HL-60 (cell line): ENCODE data around the gene NT5C2.

Experiments
- DNase-seq, 2 experiments: peaks; one replicate each; pipeline ENCODE4 v3.0.0-alpha.2; 2010 to 2020; ENCODE audit warnings: low read depth in 1 of 2, low spot score in 1 of 2
- H3K27ac ChIP-seq: fragments of 250-450 bp; sonication (Bioruptor Pico); replicated peaks from 2 replicates; pipeline ENCODE4 v1.5.1; 2020; ENCODE audit warnings: mild to moderate bottlenecking, moderate library complexity
- H3K27me3 ChIP-seq: fragments of 250-450 bp; sonication (Bioruptor Pico); 2 replicates; pipeline ENCODE4 v1.5.1; 2021; ENCODE audit warnings: mild to moderate bottlenecking, moderate library complexity; ENCODE audit not compliant: insufficient read depth, poor library complexity, severe bottlenecking
- H3K4me3 ChIP-seq: replicated peaks from 2 replicates; pipeline ENCODE4 v1.5.1; 2011; ENCODE audit warnings: mild to moderate bottlenecking, control low read depth, low read length; ENCODE audit not compliant: insufficient read depth
- GABPA ChIP-seq: IDR thresholded peaks from 2 replicates; pipeline ENCODE4 v1.6.1; 2012; ENCODE audit warnings: low read depth
- POLR2AphosphoS5 ChIP-seq: IDR thresholded peaks from 2 replicates; pipeline ENCODE4 v1.6.1; 2012; ENCODE audit warnings: low read depth
- SPI1 ChIP-seq: IDR thresholded peaks from 2 replicates; pipeline ENCODE4 v1.6.1; 2012; ENCODE audit warnings: low read depth, mild to moderate bottlenecking, borderline replicate concordance
- TF ChIP-seq, protein P1 (sequence below): IDR thresholded peaks from 2 replicates; pipeline ENCODE4 v1.6.1; 2012; ENCODE audit warnings: low read depth; ENCODE audit not compliant: insufficient replicate concordance
- TF ChIP-seq, protein P2 (sequence below): IDR thresholded peaks from one replicate; pipeline ENCODE4 v1.5.1; 2011; ENCODE audit warnings: low read length, control low read depth, inconsistent platforms; ENCODE audit not compliant: insufficient read depth

The NT5C2 gene

DNA sequence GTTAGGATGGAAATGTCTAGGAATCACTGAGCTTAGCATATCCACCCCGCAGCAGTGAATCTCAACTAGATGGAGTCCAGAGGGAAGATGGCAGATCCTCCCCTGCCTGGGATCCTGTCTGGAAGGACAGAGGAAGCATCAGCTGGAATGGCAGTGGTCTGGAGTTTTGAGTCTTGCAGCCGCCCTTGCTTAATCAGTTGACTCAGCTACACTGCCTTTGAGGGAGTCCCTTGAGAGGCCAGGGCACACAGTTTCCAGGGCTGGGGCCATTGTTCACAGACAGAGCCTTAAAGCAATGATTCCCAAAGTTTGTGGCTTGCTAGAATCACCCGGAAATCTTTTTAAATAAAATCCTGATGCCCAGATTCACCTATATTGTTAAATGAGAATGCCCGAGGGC, 128.1 kb downstream of the NT5C2 start:
- TF ChIP-seq, protein P1, sequence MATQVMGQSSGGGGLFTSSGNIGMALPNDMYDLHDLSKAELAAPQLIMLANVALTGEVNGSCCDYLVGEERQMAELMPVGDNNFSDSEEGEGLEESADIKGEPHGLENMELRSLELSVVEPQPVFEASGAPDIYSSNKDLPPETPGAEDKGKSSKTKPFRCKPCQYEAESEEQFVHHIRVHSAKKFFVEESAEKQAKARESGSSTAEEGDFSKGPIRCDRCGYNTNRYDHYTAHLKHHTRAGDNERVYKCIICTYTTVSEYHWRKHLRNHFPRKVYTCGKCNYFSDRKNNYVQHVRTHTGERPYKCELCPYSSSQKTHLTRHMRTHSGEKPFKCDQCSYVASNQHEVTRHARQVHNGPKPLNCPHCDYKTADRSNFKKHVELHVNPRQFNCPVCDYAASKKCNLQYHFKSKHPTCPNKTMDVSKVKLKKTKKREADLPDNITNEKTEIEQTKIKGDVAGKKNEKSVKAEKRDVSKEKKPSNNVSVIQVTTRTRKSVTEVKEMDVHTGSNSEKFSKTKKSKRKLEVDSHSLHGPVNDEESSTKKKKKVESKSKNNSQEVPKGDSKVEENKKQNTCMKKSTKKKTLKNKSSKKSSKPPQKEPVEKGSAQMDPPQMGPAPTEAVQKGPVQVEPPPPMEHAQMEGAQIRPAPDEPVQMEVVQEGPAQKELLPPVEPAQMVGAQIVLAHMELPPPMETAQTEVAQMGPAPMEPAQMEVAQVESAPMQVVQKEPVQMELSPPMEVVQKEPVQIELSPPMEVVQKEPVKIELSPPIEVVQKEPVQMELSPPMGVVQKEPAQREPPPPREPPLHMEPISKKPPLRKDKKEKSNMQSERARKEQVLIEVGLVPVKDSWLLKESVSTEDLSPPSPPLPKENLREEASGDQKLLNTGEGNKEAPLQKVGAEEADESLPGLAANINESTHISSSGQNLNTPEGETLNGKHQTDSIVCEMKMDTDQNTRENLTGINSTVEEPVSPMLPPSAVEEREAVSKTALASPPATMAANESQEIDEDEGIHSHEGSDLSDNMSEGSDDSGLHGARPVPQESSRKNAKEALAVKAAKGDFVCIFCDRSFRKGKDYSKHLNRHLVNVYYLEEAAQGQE, result no peak
- no peak for TF ChIP-seq SPI1
- no peak for TF ChIP-seq GABPA
- TF ChIP-seq, protein P2, sequence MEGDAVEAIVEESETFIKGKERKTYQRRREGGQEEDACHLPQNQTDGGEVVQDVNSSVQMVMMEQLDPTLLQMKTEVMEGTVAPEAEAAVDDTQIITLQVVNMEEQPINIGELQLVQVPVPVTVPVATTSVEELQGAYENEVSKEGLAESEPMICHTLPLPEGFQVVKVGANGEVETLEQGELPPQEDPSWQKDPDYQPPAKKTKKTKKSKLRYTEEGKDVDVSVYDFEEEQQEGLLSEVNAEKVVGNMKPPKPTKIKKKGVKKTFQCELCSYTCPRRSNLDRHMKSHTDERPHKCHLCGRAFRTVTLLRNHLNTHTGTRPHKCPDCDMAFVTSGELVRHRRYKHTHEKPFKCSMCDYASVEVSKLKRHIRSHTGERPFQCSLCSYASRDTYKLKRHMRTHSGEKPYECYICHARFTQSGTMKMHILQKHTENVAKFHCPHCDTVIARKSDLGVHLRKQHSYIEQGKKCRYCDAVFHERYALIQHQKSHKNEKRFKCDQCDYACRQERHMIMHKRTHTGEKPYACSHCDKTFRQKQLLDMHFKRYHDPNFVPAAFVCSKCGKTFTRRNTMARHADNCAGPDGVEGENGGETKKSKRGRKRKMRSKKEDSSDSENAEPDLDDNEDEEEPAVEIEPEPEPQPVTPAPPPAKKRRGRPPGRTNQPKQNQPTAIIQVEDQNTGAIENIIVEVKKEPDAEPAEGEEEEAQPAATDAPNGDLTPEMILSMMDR, result no peak
- no peak for TF ChIP-seq POLR2AphosphoS5
- no peak for DNase-seq

DNA sequence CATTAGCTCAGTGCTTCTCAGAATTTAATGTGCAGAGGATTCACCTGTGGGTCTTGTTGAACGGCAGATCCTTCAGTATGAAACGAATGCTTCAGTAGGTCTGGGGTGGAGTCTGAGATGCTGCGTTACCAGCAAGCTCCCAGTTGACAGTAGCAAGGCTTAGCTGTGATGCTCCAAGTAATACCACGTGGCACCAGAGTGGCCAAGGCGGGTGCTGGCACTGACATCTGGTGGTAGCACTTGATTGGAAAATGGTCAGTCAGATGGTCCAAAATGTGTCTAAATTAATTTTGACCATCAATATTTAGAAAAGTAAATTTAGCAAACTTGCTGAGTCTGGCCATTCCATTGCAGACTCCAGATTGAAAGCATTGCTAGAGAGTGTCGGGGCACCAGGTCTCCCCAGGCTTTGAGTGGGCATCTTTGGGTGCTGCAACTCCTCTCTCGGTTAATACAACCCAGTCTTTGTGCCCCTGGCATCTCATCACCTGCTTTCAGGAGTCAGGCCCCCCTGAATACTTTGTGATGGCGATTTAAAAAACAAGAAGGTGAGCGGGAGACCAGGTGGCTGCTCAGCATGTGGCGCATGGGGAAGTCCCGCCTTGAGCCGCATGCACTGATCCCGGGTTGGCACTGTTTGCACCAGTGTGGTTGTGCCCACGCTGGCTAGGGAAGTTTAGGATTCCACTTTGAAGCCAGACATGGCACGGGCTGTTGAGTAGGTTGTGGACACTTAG, 130.1 kb downstream of the NT5C2 start:
- H3K4me3 ChIP-seq, result no peak overlapping the region
- no peak for DNase-seq
- no peak overlapping the region for H3K27ac ChIP-seq
- H3K27me3 ChIP-seq, result no peaks in the 10 kb centered on the region
- TF ChIP-seq GABPA, result no peak
- no peak for TF ChIP-seq SPI1
- TF ChIP-seq, protein P2, result no peak
- TF ChIP-seq, protein P1, result no peak
- TF ChIP-seq POLR2AphosphoS5, result no peak

More for the DNA sequence above, 128.1 kb downstream of the NT5C2 start:
- H3K4me3 ChIP-seq, result no peak overlapping the region
- no peak overlapping the region for H3K27ac ChIP-seq
- no peaks in the 10 kb centered on the region for H3K27me3 ChIP-seq

DNA sequence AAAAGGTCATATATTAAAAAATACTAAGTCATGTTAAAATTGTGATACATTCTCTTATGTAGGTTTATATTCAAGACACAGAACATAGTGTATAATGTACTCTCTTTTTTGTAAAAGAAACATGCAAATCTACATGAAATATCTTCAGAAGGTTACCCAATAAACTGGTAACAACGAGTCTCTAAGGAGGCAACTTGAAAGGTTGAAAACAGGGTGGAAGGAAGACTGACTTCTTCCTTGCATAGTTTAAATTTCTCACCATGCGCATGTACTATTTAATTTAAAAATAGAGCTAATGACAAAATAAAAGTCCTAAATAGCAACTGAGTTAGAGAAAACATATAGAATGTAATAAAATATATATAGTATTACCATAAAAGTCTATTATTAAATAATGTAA, 132.5 kb downstream of the NT5C2 start:
- no peak for DNase-seq
- H3K27ac ChIP-seq, result no peak overlapping the region
- no peak for TF ChIP-seq GABPA
- TF ChIP-seq, protein P1, result no peak
- TF ChIP-seq, protein P2, result no peak
- no peak for TF ChIP-seq SPI1
- TF ChIP-seq POLR2AphosphoS5, result no peak
- no peak overlapping the region for H3K4me3 ChIP-seq
- H3K27me3 ChIP-seq, result no peaks in the 10 kb centered on the region
